ENCODE data around the gene ZC3H7B. TPM values are rescaled to one million over a fixed set of nuclear protein-coding genes. Genes with fewer than 3 reads are reported as not detected.

Gene ZC3H7B
- polyA plus RNA-seq, 1 donor (not counting 4 experiments of a cell fraction or from before 2014, with no cell fraction given), result 24.2 TPM

- no peak for DNase-seq (ENCODE audit: low read depth, low spot score)
- H4K20me1 ChIP-seq (ENCODE audit: control insufficient read depth, extremely low read depth, insufficient read depth, low read length), result no peaks in the 10 kb centered on the region
- TF ChIP-seq EZH2 (IDR thresholded peaks at IDR 0.05; ENCODE audit: low read length), result no peak
- no peak for TF ChIP-seq CTCF (optimal IDR thresholded peaks at IDR 0.05 in 1 of 3, IDR thresholded peaks at IDR 0.05 in 1 of 3, conservative IDR thresholded peaks at IDR 0.05 in 1 of 3; ENCODE audit: extremely low read depth in 1 of 3, insufficient read depth in 2 of 3, low read length in 3 of 3)
- no peak overlapping the region for H2AFZ ChIP-seq (ENCODE audit: control insufficient read depth, low read length)
- H3K9me1 ChIP-seq (ENCODE audit: control insufficient read depth, extremely low read depth, insufficient read depth, low read length), result no peaks in the 10 kb centered on the region
- H3K79me2 ChIP-seq (ENCODE audit: control insufficient read depth, insufficient read depth, low read length), result peaks cover 80% of the 10 kb centered on the region
- H3K4me3 ChIP-seq (ENCODE audit: control insufficient read depth in 2 of 3, extremely low read depth in 1 of 3, insufficient read depth in 2 of 3, low read depth in 1 of 3, low read length in 3 of 3), result no peak overlapping the region
- peaks cover 12 to 15% of the 10 kb centered on the region in 2 experiments for H3K36me3 ChIP-seq (ENCODE audit: control insufficient read depth in 2 of 2, extremely low read depth in 1 of 2, insufficient read depth in 2 of 2, low read length in 2 of 2)
- H3K27me3 ChIP-seq (ENCODE audit: control insufficient read depth, extremely low read depth, insufficient read depth, low read length), result no peaks in the 10 kb centered on the region
- no peaks in the 10 kb centered on the region for H3K9me3 ChIP-seq (ENCODE audit: control insufficient read depth, low read depth, low read length)
- dilution Hi-C loops (cut with MboI; ENCODE audit: extremely low pct_ligation_motif_present, low sequenced_read_pairs), result no loop called here
- no peak overlapping the region for H3K4me2 ChIP-seq (ENCODE audit: control insufficient read depth, extremely low read depth, insufficient read depth, low read depth, low read length)
- no peak for FAIRE-seq
- H3K4me1 ChIP-seq (ENCODE audit: control insufficient read depth, extremely low read depth, insufficient read depth, low read length), result peaks cover 5% of the 10 kb centered on the region
- no peak overlapping the region for H3K9ac ChIP-seq (ENCODE audit: control insufficient read depth, extremely low read depth, insufficient read depth, low read length)
- H3K27ac ChIP-seq (ENCODE audit: control insufficient read depth, insufficient read depth, low read length), result no peak overlapping the region
Observed at GRCh38 chr22:41311487-41311886, 10.2 kb downstream of the ZC3H7B start.

- Histone ChIP-seq H3K79me2 (ENCODE audit: control insufficient read depth, insufficient read depth, low read length) (peaks cover 66% of the 10 kb centered on the region), H3K4me3 (ENCODE audit: control insufficient read depth in 2 of 3, extremely low read depth in 1 of 3, insufficient read depth in 2 of 3, low read depth in 1 of 3, low read length in 3 of 3) (no peak overlapping the region), H4K20me1 (ENCODE audit: control insufficient read depth, extremely low read depth, insufficient read depth, low read length) (no peaks in the 10 kb centered on the region), H3K4me2 (ENCODE audit: control insufficient read depth, extremely low read depth, insufficient read depth, low read depth, low read length) (no peak overlapping the region), H3K27ac (ENCODE audit: control insufficient read depth, insufficient read depth, low read length) (no peak overlapping the region), H3K9me1 (ENCODE audit: control insufficient read depth, extremely low read depth, insufficient read depth, low read length) (no peaks in the 10 kb centered on the region), H3K9me3 (ENCODE audit: control insufficient read depth, low read depth, low read length) (no peaks in the 10 kb centered on the region), H2AFZ (ENCODE audit: control insufficient read depth, low read length) (no peak overlapping the region), H3K9ac (ENCODE audit: control insufficient read depth, extremely low read depth, insufficient read depth, low read length) (no peak overlapping the region), H3K4me1 (ENCODE audit: control insufficient read depth, extremely low read depth, insufficient read depth, low read length) (peaks cover 5% of the 10 kb centered on the region), H3K27me3 (ENCODE audit: control insufficient read depth, extremely low read depth, insufficient read depth, low read length) (no peaks in the 10 kb centered on the region), H3K36me3 (ENCODE audit: control insufficient read depth in 2 of 2, extremely low read depth in 1 of 2, insufficient read depth in 2 of 2, low read length in 2 of 2) (peaks cover 4 to 8% of the 10 kb centered on the region in 2 experiments)
- no peak for TF ChIP-seq CTCF (optimal IDR thresholded peaks at IDR 0.05 in 1 of 3, IDR thresholded peaks at IDR 0.05 in 1 of 3, conservative IDR thresholded peaks at IDR 0.05 in 1 of 3; ENCODE audit: extremely low read depth in 1 of 3, insufficient read depth in 2 of 3, low read length in 3 of 3)
- no peak for TF ChIP-seq EZH2 (IDR thresholded peaks at IDR 0.05; ENCODE audit: low read length)
- DNase-seq (ENCODE audit: low read depth, low spot score), result no peak
- dilution Hi-C loops (cut with MboI; ENCODE audit: extremely low pct_ligation_motif_present, low sequenced_read_pairs), result no loop called here
- no peak for FAIRE-seq
Observed at GRCh38 chr22:41314821-41315220, 13.5 kb downstream of the ZC3H7B start.

Data from keratinocyte (primary cell).